Muscle layer of colon (tissue), 2 donors: ENCODE measurements around the gene ADCY9.

Source experiments
- H3K27ac ChIP-seq: one replicate; pipeline ENCODE4 v1.7.0; 2013; ENCODE audit warnings: low read depth, mild to moderate bottlenecking, low read length, moderate library complexity
- H3K27me3 ChIP-seq, 2 donors: one replicate each; pipeline ENCODE4 v1.7.0; 2013; ENCODE audit warnings: low read length in 2 of 2, mild to moderate bottlenecking in 2 of 2; ENCODE audit not compliant: insufficient read depth in 2 of 2, control insufficient read depth in 1 of 2
- H3K36me3 ChIP-seq: one replicate; pipeline ENCODE4 v1.7.0; 2013; ENCODE audit warnings: mild to moderate bottlenecking, low read length; ENCODE audit not compliant: insufficient read depth
- H3K4me1 ChIP-seq: one replicate; pipeline ENCODE4 v1.7.0; 2013; ENCODE audit warnings: mild to moderate bottlenecking, low read length; ENCODE audit not compliant: insufficient read depth
- H3K4me3 ChIP-seq, 2 donors: one replicate each; pipeline ENCODE4 v1.7.0; 2013; ENCODE audit warnings: low read length in 2 of 2, low read depth in 1 of 2, mild to moderate bottlenecking in 1 of 2, moderate library complexity in 1 of 2
- H3K9ac ChIP-seq: one replicate; pipeline ENCODE4 v1.7.0; 2013; ENCODE audit warnings: low read length
- H3K9me3 ChIP-seq: one replicate; pipeline ENCODE4 v1.7.0; 2013; ENCODE audit warnings: mild to moderate bottlenecking, low read length
- donor health status: abdominal sarcoma.
- donor health status: Adenocarcinoma of cecum.

Gene ADCY9

DNA sequence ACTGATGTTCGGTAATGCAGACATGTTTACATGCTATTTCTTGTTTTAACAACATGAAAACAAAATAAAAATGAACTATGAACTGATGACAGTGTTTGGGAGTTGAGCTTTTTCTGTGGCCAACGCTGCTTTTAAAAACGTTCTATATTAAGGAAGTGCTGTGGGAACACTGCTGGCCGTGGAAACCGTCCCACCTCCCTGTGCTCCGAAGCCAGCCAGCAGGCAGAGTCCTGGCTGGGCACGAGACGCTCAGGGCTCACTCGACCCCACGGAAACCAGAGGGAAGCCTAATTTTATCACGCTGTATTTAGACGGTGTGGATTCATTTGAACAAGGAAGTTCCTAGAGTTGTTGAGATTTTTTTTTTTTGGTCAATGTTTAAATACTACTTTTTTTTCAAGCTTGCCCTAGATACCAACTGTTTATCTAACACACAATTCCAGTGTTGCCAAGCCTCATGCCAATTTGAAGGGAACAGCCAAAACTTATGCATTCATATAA, 25.8 kb downstream of the ADCY9 start:
- Histone ChIP-seq H3K9ac (no peak overlapping the region), H3K27ac (peak overlapping the region; percentile 55), H3K36me3 (no peaks in the 10 kb centered on the region), H3K9me3 (no peaks in the 10 kb centered on the region), H3K27me3 (no peaks in the 10 kb centered on the region), H3K4me1 (peaks cover 25% of the 10 kb centered on the region), H3K4me3 (peak overlapping the region in 1 of 2 donors; percentile 16)

DNA sequence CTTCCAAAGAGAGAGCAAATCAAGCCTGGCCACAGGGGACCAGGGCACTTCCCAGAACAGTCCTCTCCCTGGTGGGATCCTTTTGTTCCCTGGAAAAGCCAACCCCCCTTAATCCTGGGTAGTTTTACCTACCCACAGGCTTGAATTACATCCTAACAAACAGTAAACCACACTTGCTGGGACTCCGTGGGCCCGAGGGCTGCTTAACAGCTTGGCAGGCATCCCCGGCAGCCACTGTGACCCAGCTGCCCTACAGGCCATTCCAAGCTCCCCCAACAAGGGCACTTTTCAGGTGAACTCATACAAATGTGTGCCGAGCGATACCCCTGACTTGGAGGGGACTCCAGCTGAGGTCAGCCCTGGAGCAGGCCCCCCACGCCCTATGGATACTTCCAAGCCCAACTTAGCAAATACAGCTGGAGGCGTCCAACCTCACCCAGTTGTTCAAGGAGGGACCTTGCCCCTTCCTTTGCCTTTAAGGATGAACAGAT, 26.4 kb downstream of the ADCY9 start:
- H3K27me3 ChIP-seq, result no peaks in the 10 kb centered on the region
- H3K4me3 ChIP-seq, result peak overlapping the region in 1 of 2 donors; percentile 16
- H3K4me1 ChIP-seq, result peaks cover 25% of the 10 kb centered on the region
- no peaks in the 10 kb centered on the region for H3K36me3 ChIP-seq
- H3K9me3 ChIP-seq, result no peaks in the 10 kb centered on the region
- H3K9ac ChIP-seq, result no peak overlapping the region
- H3K27ac ChIP-seq, result peak overlapping the region; percentile 55

DNA sequence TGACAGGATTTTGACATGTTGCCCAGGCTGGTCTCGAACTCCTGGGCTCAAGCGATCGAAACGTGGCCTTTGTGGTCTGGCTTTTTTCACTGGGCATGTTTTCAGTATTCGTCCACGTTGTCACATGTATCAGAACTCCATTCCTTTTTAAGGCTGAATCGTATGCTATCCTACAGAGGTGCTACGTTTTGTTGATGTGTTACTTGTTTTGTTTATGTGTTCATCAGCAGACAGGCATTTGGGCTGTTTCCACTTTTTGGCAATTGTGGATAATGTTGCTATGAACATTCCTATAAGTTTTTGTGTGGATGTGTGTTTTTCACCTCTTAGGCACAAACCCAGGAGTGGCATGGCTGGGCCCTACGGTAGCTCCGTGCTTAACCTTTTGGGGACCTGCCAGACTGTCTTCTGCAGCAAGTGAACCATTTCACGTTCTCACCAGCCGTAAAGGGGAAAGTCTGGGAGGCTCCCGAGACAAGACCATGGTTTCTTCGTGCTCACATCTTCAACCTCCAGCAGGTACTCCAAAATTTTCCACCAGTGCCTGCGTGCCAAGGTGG, 26.9 kb downstream of the ADCY9 start:
- Histone ChIP-seq H3K27me3 (no peaks in the 10 kb centered on the region), H3K9me3 (no peaks in the 10 kb centered on the region), H3K27ac (no peak overlapping the region), H3K4me1 (peaks cover 22% of the 10 kb centered on the region), H3K9ac (no peak overlapping the region), H3K4me3 (no peak overlapping the region), H3K36me3 (no peaks in the 10 kb centered on the region)

DNA sequence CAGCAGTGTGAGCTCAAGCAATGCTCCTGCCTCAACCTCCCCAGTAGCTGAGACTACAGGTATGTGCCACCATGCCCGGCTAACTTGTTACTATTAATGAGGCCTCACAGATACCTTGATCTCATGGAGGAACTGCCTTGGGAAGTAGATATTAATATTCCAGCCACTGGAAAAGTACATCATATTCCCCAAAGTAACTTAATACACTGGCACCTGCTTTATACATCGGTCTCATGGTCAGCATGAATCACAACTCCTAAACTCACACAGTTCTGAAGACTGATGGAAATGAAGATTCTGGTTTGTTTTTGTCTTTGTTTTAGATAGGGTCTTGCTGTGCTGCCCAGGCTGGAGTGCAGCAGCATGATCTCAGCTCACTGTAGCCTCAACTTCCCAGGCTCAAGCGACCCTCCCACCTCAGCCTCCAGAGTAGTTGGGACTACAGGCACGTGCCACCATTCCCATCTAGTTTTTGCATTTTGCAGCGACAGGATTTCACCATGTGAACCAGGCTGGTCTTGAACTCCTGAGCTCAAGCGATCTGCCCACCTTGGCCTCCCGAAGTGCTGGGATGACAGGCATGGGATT, 28.2 kb downstream of the ADCY9 start:
- H3K9ac ChIP-seq, result no peak overlapping the region
- peaks cover 15% of the 10 kb centered on the region for H3K4me1 ChIP-seq
- no peaks in the 10 kb centered on the region for H3K36me3 ChIP-seq
- no peak overlapping the region for H3K27ac ChIP-seq
- H3K4me3 ChIP-seq, result no peak overlapping the region
- H3K27me3 ChIP-seq, result no peaks in the 10 kb centered on the region
- H3K9me3 ChIP-seq, result no peaks in the 10 kb centered on the region

DNA sequence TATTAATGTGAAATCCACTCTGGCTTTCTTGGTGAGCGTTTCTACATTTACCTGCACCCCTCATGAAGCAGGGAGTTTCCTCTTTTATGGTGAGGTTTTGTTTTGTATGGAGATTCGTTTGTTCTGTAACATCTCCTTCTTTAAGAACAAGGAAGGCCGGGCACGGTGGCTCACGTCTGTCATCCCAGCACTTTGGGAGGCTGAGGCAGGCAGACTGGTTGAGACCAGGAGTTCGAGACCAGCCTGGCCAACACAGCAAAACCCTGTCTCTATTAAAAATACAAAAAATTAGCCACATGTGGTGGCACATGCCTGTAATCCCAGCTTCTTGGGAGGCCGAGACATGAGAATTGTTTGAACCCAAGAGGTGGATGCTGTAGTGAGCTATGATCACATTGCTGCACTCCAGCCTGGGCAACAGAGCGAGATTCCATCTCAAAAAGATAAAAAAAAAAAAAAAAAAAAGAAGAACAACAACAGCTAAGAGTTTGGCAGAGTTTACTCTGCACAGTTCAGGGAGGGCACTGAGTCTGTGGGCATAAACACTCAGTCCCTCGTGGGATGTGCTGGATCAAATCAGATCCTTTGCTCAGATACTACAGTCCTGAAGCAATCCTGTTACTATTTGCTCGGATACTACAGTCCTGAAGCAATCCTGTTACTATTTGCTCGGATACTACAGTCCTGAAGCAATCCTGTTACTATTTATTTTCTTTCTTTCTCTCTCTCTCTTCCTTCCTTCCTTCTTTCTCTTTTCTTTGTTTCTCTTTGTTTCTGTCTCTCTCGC, 28.9 kb downstream of the ADCY9 start:
- no peaks in the 10 kb centered on the region for H3K27me3 ChIP-seq
- no peak overlapping the region for H3K4me3 ChIP-seq
- no peaks in the 10 kb centered on the region for H3K36me3 ChIP-seq
- no peak overlapping the region for H3K27ac ChIP-seq
- peaks cover 13% of the 10 kb centered on the region for H3K4me1 ChIP-seq
- H3K9me3 ChIP-seq, result no peaks in the 10 kb centered on the region
- no peak overlapping the region for H3K9ac ChIP-seq

DNA sequence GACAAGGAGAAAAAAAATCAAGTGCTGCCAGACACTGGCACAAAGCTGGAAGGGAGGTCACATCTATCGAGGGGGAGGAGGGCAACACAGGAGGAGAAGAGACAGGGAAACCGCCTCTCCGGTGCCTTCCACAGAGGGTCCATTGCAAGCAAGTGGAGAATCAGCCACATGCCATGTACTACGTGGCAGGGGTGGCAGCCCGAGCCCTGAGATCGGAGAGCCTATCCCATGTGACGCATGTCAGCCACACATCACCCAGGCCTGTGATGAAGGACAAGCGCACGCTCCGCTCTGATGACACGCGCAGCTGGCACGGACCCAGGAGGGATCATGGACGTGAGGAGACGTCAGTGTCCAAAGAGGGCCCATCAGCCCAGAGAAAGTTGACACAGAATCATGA, 30.1 kb downstream of the ADCY9 start:
- Histone ChIP-seq H3K9ac (no peak overlapping the region), H3K9me3 (no peaks in the 10 kb centered on the region), H3K4me3 (no peak overlapping the region), H3K4me1 (peaks cover 13% of the 10 kb centered on the region), H3K27ac (no peak overlapping the region), H3K36me3 (no peaks in the 10 kb centered on the region), H3K27me3 (no peaks in the 10 kb centered on the region)

DNA sequence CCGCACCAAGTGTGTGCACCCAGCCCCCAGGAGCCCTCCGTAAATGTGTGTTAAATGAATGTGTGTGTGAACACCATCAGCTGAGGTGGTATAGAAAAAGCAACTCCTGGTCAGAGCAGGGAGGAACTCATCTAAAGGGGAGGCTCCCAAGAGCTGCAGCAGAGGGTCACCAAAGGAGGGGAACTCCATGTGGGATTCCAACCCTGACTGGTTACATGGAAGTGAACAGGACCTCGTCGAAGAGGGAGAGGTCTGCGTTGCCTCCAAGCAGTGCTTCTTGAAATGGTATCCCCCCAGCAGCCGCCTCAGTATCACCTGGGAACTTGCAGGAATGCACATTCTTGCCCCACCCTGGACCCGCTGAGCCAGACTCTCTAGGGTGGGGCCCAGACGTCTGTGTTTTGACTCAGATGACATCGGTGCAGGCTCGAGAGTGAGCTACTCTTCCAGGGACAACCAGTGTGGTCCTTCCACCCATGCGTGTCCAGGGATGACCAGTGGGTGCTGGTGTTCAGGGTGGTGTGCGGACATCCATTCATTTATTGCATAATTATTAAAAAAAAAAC, 30.8 kb downstream of the ADCY9 start:
- peaks cover 10% of the 10 kb centered on the region for H3K4me1 ChIP-seq
- H3K4me3 ChIP-seq, result no peak overlapping the region
- no peak overlapping the region for H3K9ac ChIP-seq
- no peaks in the 10 kb centered on the region for H3K27me3 ChIP-seq
- no peaks in the 10 kb centered on the region for H3K36me3 ChIP-seq
- H3K27ac ChIP-seq, result no peak overlapping the region
- no peaks in the 10 kb centered on the region for H3K9me3 ChIP-seq

DNA sequence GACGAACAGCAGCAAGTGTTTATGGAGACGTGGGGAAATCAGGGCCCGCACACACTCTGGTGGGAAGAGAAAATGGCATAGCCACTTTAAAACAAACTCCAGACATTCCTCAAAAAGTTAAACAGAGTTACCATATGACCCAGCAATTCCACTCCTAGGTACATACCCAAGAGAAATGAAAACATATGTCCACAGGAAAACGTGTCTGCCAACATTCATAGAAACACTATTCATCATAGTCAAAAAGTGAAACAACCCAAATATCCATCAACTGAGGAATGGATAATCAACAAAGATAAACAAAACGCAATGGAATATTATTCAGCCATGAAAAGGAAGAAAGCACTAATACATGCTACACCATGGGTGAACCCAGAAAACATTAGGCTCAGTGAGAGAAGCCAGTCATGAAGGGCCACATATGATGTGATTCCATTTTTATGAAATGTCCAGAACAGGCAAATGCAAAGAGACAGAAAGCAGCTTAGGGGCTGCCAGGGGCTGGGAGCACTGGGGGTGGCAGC, 32.8 kb downstream of the ADCY9 start:
- H3K36me3 ChIP-seq, result no peaks in the 10 kb centered on the region
- H3K4me3 ChIP-seq, result no peak overlapping the region
- H3K27me3 ChIP-seq, result no peaks in the 10 kb centered on the region
- no peak overlapping the region for H3K9ac ChIP-seq
- no peak overlapping the region for H3K27ac ChIP-seq
- no peaks in the 10 kb centered on the region for H3K4me1 ChIP-seq
- H3K9me3 ChIP-seq, result no peaks in the 10 kb centered on the region

DNA sequence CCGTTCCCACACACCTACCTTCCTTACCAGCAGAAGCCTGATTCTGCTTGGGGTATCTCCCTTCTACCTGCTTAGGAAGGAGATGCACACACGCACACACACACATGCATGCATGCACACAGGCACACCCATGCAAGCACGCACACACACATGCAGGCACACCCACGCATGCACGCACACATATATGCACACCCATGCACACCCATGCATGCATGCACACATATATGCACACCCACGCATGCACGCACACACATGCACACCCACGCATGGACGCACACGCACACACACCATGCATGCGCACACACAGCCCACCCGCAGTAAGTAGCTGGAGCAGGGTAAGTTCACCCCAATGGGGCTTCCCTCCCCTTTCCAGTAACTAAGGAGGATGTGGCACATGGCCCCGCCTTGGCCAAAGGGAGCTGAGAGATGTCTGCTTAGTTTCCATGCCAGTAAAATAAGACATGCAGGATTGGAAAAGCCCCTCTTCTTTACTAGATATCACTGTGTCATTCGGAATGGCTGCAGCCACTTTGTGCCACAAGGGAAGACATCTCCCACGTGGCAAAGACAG, 33.7 kb downstream of the ADCY9 start:
- Histone ChIP-seq H3K27me3 (no peaks in the 10 kb centered on the region), H3K4me1 (no peaks in the 10 kb centered on the region), H3K27ac (no peak overlapping the region)

DNA sequence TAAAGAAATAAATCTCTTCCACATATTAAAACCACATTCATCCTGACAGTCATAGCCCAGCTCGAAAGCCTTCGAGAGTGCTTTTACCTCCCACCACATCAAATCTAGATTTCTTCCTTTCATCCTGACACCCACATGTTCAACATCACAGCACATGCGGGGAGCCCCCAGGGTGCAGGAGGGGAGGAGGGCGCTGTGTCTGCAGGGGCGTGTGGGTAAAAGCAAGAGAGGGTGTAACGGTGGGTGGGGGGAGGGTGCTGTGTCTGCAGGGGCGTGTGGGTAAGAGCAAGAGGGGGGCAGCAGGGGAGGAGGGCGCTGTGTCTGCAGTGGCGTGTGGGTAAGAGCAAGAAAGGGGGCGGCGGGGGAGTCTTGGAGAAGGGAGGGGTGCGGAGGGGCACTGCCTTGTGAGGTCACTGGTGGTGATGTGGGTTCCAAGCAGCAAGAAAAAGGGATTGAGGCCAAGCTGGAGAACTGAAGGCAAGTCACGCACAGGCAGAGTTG, 34.7 kb downstream of the ADCY9 start:
- Histone ChIP-seq H3K4me3 (no peak overlapping the region), H3K27ac (no peak overlapping the region), H3K4me1 (no peaks in the 10 kb centered on the region), H3K9ac (no peak overlapping the region), H3K27me3 (no peaks in the 10 kb centered on the region), H3K9me3 (no peaks in the 10 kb centered on the region), H3K36me3 (no peaks in the 10 kb centered on the region)

More for the DNA sequence above, 33.7 kb downstream of the ADCY9 start:
- Histone ChIP-seq H3K9me3 (no peaks in the 10 kb centered on the region), H3K36me3 (no peaks in the 10 kb centered on the region), H3K4me3 (no peak overlapping the region), H3K9ac (no peak overlapping the region)

DNA sequence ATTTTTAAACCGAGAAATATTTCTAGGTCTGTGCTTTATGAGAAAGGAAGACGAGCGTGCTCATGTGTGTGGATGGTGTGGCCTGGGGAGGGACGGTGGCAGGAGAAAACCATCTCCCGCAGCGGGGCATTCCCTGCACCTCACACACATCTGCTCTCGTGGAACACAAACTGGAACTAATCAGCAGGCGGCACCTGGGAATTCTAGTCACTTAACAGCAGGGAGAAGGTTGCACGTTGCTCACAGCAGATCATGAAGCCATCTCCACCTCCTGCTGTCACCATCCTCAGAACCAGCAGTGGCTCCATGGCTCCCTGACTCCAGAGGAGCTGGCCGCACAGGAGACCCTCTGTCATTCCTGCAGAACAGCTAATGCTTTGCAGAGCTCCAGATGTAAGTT, 35.2 kb downstream of the ADCY9 start:
- H3K27ac ChIP-seq, result no peak overlapping the region
- no peaks in the 10 kb centered on the region for H3K9me3 ChIP-seq
- no peaks in the 10 kb centered on the region for H3K27me3 ChIP-seq
- H3K4me1 ChIP-seq, result no peaks in the 10 kb centered on the region
- H3K4me3 ChIP-seq, result no peak overlapping the region
- no peak overlapping the region for H3K9ac ChIP-seq
- H3K36me3 ChIP-seq, result no peaks in the 10 kb centered on the region
